ENCODE results near the gene CEP76.

CEP76 gene

DNA sequence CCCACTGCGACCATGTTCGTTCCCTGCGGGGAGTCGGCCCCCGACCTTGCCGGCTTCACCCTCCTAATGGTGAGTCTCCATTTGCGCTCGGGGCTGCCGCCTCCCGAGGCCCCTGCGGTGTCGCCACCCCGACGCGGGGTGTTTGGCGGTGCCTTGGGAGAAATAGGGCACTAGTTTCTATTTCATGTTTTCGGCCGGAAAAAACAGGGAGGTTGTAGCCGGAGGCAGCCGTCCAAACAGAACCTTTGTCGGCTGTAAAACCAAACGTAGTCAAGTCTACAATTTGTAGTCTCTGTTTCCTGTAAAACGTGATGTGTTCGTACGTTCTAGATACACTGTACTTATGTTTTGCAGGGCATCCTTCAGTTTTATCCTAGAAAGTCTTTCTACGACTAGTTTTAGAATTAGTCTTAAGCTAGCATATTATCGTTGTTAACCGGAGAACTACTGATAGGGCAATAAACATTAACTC lies 609 bp upstream of the CEP76 start:
- H3K36me3 ChIP-seq (ENCODE audit: insufficient read depth, low read length) = peaks cover 16% of the 10 kb centered on the region
- peaks cover 65% of the 10 kb centered on the region for H3K79me2 ChIP-seq (ENCODE audit: control insufficient read depth, insufficient read depth, low read length, unreplicated experiment)
- H2AFZ ChIP-seq (ENCODE audit: low read length, unreplicated experiment) = peak overlapping the region; percentile 98
- no peaks in the 10 kb centered on the region for H3K27me3 ChIP-seq (ENCODE audit: insufficient read depth, low read length)
- peak overlapping the region; percentile 91 for H3K27ac ChIP-seq (ENCODE audit: low read depth, low read length)
- peak overlapping the region; percentile 92 for H3K4me3 ChIP-seq (ENCODE audit: low read depth, low read length)
- peaks cover 30% of the 10 kb centered on the region for H3K4me1 ChIP-seq (ENCODE audit: control insufficient read depth, insufficient read depth, low read length, unreplicated experiment)

DNA sequence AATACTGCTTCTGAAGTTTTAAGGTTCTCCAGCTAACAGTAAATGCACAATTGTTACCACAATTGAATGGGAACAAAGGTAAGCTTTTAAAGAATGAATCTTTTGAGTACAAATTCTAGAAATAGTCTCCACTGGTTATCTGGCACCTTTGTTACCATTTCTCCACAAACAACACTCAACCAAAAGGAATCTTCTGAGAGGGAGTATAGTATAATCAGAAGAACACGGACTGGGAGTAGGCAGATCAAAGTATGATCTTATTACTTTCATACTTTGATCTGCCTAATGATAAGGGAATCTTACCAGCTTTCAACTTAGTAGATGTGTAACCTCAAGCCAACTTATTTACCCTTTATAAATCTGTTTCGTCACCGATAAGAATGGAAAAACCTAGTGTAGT lies 1.4 kb downstream of the CEP76 start:
- peak overlapping the region; percentile 98 for H2AFZ ChIP-seq (ENCODE audit: low read length, unreplicated experiment)
- no peak overlapping the region for H3K27ac ChIP-seq (ENCODE audit: low read depth, low read length)
- peak overlapping the region; percentile 92 for H3K4me3 ChIP-seq (ENCODE audit: low read depth, low read length)
- no peaks in the 10 kb centered on the region for H3K27me3 ChIP-seq (ENCODE audit: insufficient read depth, low read length)
- peaks cover 5% of the 10 kb centered on the region for H3K36me3 ChIP-seq (ENCODE audit: insufficient read depth, low read length)
- peaks cover 56% of the 10 kb centered on the region for H3K79me2 ChIP-seq (ENCODE audit: control insufficient read depth, insufficient read depth, low read length, unreplicated experiment)
- H3K4me1 ChIP-seq (ENCODE audit: control insufficient read depth, insufficient read depth, low read length, unreplicated experiment) = peaks cover 30% of the 10 kb centered on the region

DNA sequence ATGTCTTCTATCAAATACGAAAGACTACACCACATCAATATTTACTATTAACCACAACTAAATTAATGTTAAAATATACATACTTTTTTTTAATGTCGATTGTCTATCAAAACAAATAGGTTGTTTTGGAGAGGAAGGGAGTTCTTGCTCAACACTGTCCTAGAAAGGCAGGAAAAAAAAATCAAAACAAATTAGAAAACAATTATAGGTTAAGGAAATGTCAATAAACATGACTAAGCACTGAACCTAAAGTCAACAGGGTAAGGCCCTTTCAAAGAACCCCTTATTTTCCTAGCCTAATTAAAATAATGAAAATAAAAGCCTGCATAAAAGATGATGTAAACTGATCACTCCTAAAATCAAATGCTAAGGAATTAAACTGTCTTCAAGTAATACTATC lies 2.8 kb downstream of the CEP76 start:
- H3K4me3 ChIP-seq (ENCODE audit: low read depth, low read length) = no peak overlapping the region
- no peak overlapping the region for H3K27ac ChIP-seq (ENCODE audit: low read depth, low read length)
- H2AFZ ChIP-seq (ENCODE audit: low read length, unreplicated experiment) = no peak overlapping the region
- H3K79me2 ChIP-seq (ENCODE audit: control insufficient read depth, insufficient read depth, low read length, unreplicated experiment) = peaks cover 43% of the 10 kb centered on the region
- H3K36me3 ChIP-seq (ENCODE audit: insufficient read depth, low read length) = peaks cover 5% of the 10 kb centered on the region
- no peaks in the 10 kb centered on the region for H3K27me3 ChIP-seq (ENCODE audit: insufficient read depth, low read length)
- H3K4me1 ChIP-seq (ENCODE audit: control insufficient read depth, insufficient read depth, low read length, unreplicated experiment) = peaks cover 29% of the 10 kb centered on the region

GRCh38 chr18:12694032-12694431 lies 8.5 kb downstream of the CEP76 start:
- H3K27me3 ChIP-seq (ENCODE audit: insufficient read depth, low read length) = no peaks in the 10 kb centered on the region
- H3K4me1 ChIP-seq (ENCODE audit: control insufficient read depth, insufficient read depth, low read length, unreplicated experiment) = no peaks in the 10 kb centered on the region
- no peak overlapping the region for H2AFZ ChIP-seq (ENCODE audit: low read length, unreplicated experiment)
- H3K36me3 ChIP-seq (ENCODE audit: insufficient read depth, low read length) = peaks cover 3% of the 10 kb centered on the region
- no peak overlapping the region for H3K4me3 ChIP-seq (ENCODE audit: low read depth, low read length)
- H3K27ac ChIP-seq (ENCODE audit: low read depth, low read length) = no peak overlapping the region
- no peaks in the 10 kb centered on the region for H3K79me2 ChIP-seq (ENCODE audit: control insufficient read depth, insufficient read depth, low read length, unreplicated experiment)

GRCh38 chr18:12692206-12692605 lies 10.3 kb downstream of the CEP76 start:
- Histone ChIP-seq H3K4me1 (ENCODE audit: control insufficient read depth, insufficient read depth, low read length, unreplicated experiment) (no peaks in the 10 kb centered on the region), H3K27ac (ENCODE audit: low read depth, low read length) (no peak overlapping the region), H3K4me3 (ENCODE audit: low read depth, low read length) (no peak overlapping the region), H2AFZ (ENCODE audit: low read length, unreplicated experiment) (no peak overlapping the region), H3K36me3 (ENCODE audit: insufficient read depth, low read length) (no peaks in the 10 kb centered on the region; the same call in 1 of the 2 replicates), H3K27me3 (ENCODE audit: insufficient read depth, low read length) (no peaks in the 10 kb centered on the region), H3K79me2 (ENCODE audit: control insufficient read depth, insufficient read depth, low read length, unreplicated experiment) (no peaks in the 10 kb centered on the region)

- H3K79me2 ChIP-seq (ENCODE audit: control insufficient read depth, insufficient read depth, low read length, unreplicated experiment) = no peaks in the 10 kb centered on the region
- no peak overlapping the region for H2AFZ ChIP-seq (ENCODE audit: low read length, unreplicated experiment)
- H3K4me3 ChIP-seq (ENCODE audit: low read depth, low read length) = no peak overlapping the region
- H3K36me3 ChIP-seq (ENCODE audit: insufficient read depth, low read length) = no peaks in the 10 kb centered on the region
- H3K27me3 ChIP-seq (ENCODE audit: insufficient read depth, low read length) = no peaks in the 10 kb centered on the region
- no peaks in the 10 kb centered on the region for H3K4me1 ChIP-seq (ENCODE audit: control insufficient read depth, insufficient read depth, low read length, unreplicated experiment)
- H3K27ac ChIP-seq (ENCODE audit: low read depth, low read length) = no peak overlapping the region
Measured at GRCh38 chr18:12689256-12689850, 13.2 kb downstream of the CEP76 start.

DNA sequence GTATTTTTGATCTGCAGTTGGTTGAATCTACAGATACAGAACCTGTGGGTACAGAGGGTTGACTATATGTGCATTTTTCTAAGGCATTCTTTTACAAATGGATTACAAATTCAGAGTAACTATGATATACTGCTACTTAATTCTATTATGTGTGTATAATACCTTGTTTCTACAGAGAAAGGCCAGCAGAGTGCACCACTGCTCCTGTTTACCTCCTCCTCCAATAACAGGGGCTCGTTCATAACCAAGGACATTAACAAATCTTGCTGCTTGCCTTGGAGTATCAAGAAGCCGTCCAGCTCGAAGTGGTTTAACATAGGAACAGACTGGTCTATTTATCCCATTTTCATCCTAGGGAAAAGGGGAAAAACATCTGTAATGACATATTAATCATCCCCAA lies 16.4 kb downstream of the CEP76 start:
- Histone ChIP-seq H3K79me2 (ENCODE audit: control insufficient read depth, insufficient read depth, low read length, unreplicated experiment) (no peaks in the 10 kb centered on the region), H3K36me3 (ENCODE audit: insufficient read depth, low read length) (no peaks in the 10 kb centered on the region), H3K27me3 (ENCODE audit: insufficient read depth, low read length) (no peaks in the 10 kb centered on the region), H3K4me1 (ENCODE audit: control insufficient read depth, insufficient read depth, low read length, unreplicated experiment) (no peaks in the 10 kb centered on the region), H3K27ac (ENCODE audit: low read depth, low read length) (no peak overlapping the region), H2AFZ (ENCODE audit: low read length, unreplicated experiment) (no peak overlapping the region), H3K4me3 (ENCODE audit: low read depth, low read length) (no peak overlapping the region)

DNA sequence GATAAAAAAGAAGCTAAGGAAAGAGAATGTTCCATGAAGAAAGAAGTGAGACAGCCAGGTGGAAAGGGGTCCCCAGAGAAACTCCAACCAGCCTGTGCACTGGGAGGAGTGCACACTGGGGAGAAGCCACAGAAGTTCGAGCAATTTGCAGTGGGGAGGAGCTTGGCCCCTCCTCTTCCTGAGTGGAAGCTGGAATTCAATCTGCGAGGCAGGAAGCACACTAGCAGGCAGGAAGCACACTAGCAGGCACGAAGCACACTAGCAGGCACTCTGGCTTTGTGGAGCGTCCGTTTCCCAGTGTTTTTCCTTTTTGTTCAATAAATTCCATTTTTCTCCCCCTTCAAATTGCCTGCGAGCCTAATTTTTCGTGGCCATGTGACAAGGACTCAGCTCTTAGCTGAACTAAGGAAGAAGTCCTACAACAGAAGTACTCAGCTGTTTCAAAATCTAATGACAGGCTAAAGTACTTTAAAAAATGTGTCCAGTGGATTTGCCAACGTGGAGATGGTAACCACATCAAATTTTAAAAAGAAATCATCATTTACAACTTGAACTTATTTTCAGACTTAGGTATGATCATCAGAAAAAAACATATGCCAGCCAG lies 23.2 kb downstream of the CEP76 start:
- Histone ChIP-seq H3K4me1 (ENCODE audit: control insufficient read depth, insufficient read depth, low read length, unreplicated experiment) (peaks cover 7% of the 10 kb centered on the region), H3K27ac (ENCODE audit: low read depth, low read length) (peak overlapping the region; percentile 15)

DNA sequence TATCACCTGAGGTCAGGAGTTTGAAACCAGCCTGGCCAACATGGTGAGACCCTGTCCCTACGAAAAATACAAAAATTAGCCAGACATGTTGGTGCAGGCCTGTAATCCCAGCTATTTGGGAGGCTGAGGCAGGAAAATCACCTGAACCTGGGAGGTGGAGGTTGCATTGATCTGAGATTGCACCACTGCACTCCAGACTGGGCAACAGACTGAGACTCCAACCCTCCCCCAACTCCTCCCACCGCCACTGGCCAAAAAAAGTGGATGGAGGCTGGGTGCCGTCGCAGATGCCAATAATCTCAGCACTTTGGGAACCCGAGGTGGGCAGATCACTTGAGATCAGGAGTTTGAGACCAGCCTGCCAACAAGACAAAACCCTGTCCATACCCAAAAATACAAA lies 34.5 kb downstream of the CEP76 start:
- Histone ChIP-seq H3K27me3 (ENCODE audit: insufficient read depth, low read length) (no peaks in the 10 kb centered on the region), H3K27ac (ENCODE audit: low read depth, low read length) (no peak overlapping the region), H3K4me3 (ENCODE audit: low read depth, low read length) (no peak overlapping the region), H3K36me3 (ENCODE audit: insufficient read depth, low read length) (no peaks in the 10 kb centered on the region), H3K4me1 (ENCODE audit: control insufficient read depth, insufficient read depth, low read length, unreplicated experiment) (no peaks in the 10 kb centered on the region), H3K79me2 (ENCODE audit: control insufficient read depth, insufficient read depth, low read length, unreplicated experiment) (no peaks in the 10 kb centered on the region), H2AFZ (ENCODE audit: low read length, unreplicated experiment) (no peak overlapping the region)

More for the DNA sequence above, 23.2 kb downstream of the CEP76 start:
- Histone ChIP-seq H3K27me3 (ENCODE audit: insufficient read depth, low read length) (no peaks in the 10 kb centered on the region), H3K4me3 (ENCODE audit: low read depth, low read length) (no peak overlapping the region), H3K36me3 (ENCODE audit: insufficient read depth, low read length) (no peaks in the 10 kb centered on the region), H2AFZ (ENCODE audit: low read length, unreplicated experiment) (peak overlapping the region; percentile 55), H3K79me2 (ENCODE audit: control insufficient read depth, insufficient read depth, low read length, unreplicated experiment) (no peaks in the 10 kb centered on the region)

DNA sequence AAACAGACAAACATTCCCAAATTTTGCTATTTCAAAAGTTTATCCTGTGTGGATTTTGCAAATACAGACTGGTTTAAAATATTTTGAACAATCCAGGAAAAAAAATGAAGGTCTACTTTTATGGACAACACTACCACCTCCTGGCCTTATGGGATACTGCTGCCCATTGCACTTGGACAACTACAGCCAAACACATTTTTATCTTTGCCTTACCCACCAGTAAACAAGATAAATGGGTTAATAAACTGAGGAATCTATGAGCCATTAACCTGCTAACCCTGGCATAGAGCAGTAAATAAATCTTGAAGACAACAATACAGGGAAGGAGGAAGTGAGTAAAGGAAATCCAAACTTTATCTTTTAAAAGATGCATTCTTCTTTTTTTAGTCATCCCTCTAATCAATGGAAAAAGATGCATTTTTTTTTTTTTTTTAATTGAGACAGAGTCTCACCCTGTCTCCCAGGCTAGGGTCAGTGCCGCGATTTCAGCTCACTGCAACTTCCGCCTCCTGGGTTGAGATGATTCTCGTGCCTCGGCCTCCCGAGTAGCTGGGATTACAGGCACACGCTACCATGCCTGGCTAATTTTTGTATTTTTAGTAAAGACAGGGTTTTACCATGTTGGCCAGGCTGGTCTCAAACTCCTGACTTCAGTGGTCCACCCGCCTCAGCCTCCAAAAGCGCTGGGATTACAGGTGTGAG lies 42.5 kb downstream of the CEP76 start:
- no peak overlapping the region for H3K27ac ChIP-seq (ENCODE audit: low read depth, low read length)
- peaks cover 5% of the 10 kb centered on the region for H3K4me1 ChIP-seq (ENCODE audit: control insufficient read depth, insufficient read depth, low read length, unreplicated experiment)
- H3K36me3 ChIP-seq (ENCODE audit: insufficient read depth, low read length) = no peaks in the 10 kb centered on the region
- no peaks in the 10 kb centered on the region for H3K27me3 ChIP-seq (ENCODE audit: insufficient read depth, low read length)
- no peak overlapping the region for H3K4me3 ChIP-seq (ENCODE audit: low read depth, low read length)
- peaks cover 19% of the 10 kb centered on the region for H3K79me2 ChIP-seq (ENCODE audit: control insufficient read depth, insufficient read depth, low read length, unreplicated experiment)
- no peak overlapping the region for H2AFZ ChIP-seq (ENCODE audit: low read length, unreplicated experiment)
